KMS-11 (cell line): Measurements from ENCODE around the gene PWP1.
"Not testable (repeated sequence)": the region's sequence is repeated elsewhere in the genome, so short reads cannot be mapped to it uniquely, and the experiment has no call there.

ENCODE experiments used
- H2AFZ ChIP-seq: fragments of 200-600 bp; sonication (generic); 2 replicates; pipeline ENCODE4 v1.6.1; 2016; ENCODE audit warnings: antibody characterized with exemption, mixed run types, low read depth
- H3K27ac ChIP-seq: fragments of 200-600 bp; sonication (generic); 2 replicates; pipeline ENCODE4 v1.6.1; 2016; ENCODE audit warnings: mild to moderate bottlenecking, mixed run types
- H3K27me3 ChIP-seq: fragments of 200-600 bp; sonication (generic); 2 replicates; pipeline ENCODE4 v1.6.1; 2017; ENCODE audit warnings: mild to moderate bottlenecking, low read depth, mixed run types, moderate library complexity; ENCODE audit not compliant: insufficient read depth
- H3K36me3 ChIP-seq: fragments of 200-600 bp; sonication (generic); 2 replicates; pipeline ENCODE4 v1.6.1; 2017; ENCODE audit warnings: mild to moderate bottlenecking, mixed run types; ENCODE audit not compliant: insufficient read depth
- H3K4me1 ChIP-seq: fragments of 200-600 bp; sonication (generic); 2 replicates; pipeline ENCODE4 v1.6.1; 2016; ENCODE audit warnings: mild to moderate bottlenecking, low read depth, mixed run types; ENCODE audit not compliant: poor library complexity, severe bottlenecking
- H3K4me2 ChIP-seq: fragments of 200-600 bp; sonication (generic); 2 replicates; pipeline ENCODE4 v1.7.0; 2016; ENCODE audit warnings: mild to moderate bottlenecking, mixed run types
- H3K4me3 ChIP-seq: fragments of 200-600 bp; sonication (generic); IDR thresholded peaks from 2 replicates; pipeline ENCODE4 v1.6.1; 2017; ENCODE audit warnings: low read depth, low read length, mixed read lengths; ENCODE audit not compliant: insufficient read depth
- H3K79me2 ChIP-seq: fragments of 200-600 bp; sonication (generic); 2 replicates; pipeline ENCODE4 v1.6.1; 2016; ENCODE audit warnings: low read depth, mixed run types; ENCODE audit not compliant: insufficient read depth
- H3K9ac ChIP-seq: fragments of 200-600 bp; sonication (generic); 2 replicates; pipeline ENCODE4 v1.6.1; 2016; ENCODE audit warnings: mild to moderate bottlenecking, mixed run types
- H4K20me1 ChIP-seq: fragments of 200-600 bp; sonication (generic); 2 replicates; pipeline ENCODE4 v1.6.1; 2016; ENCODE audit warnings: mild to moderate bottlenecking, mixed run types; ENCODE audit not compliant: insufficient read depth
- CTCF ChIP-seq: fragments of 200-600 bp; sonication (generic); conservative IDR thresholded peaks from 2 replicates; pipeline ENCODE4 v1.6.1; 2017; ENCODE audit warnings: low read depth, mild to moderate bottlenecking, antibody characterized with exemption, low read length, moderate library complexity, mixed read lengths

Gene PWP1

GRCh38 chr12:107684029-107684795, 1.4 kb upstream of the PWP1 start:
- peaks cover 6% of the 10 kb centered on the region for H3K4me1 ChIP-seq
- H3K9ac ChIP-seq: no peak overlapping the region
- H2AFZ ChIP-seq: peak overlapping the region; percentile 79; the same call in 1 of the 2 replicates
- no peak overlapping the region for H3K4me3 ChIP-seq
- H3K27ac ChIP-seq: peak overlapping the region; percentile 81; the same call in 1 of the 2 replicates
- H3K36me3 ChIP-seq: no peaks in the 10 kb centered on the region
- no peaks in the 10 kb centered on the region for H3K27me3 ChIP-seq
- peaks cover 18% of the 10 kb centered on the region for H3K79me2 ChIP-seq
- no peaks in the 10 kb centered on the region for H4K20me1 ChIP-seq
- H3K4me2 ChIP-seq: peak overlapping the region; percentile 83; the same call in 1 of the 2 replicates
- TF ChIP-seq CTCF: no peak

GRCh38 chr12:107684990-107685359, 624 bp upstream of the PWP1 start:
- H3K4me3 ChIP-seq: no peak overlapping the region
- no peaks in the 10 kb centered on the region for H3K36me3 ChIP-seq
- peaks cover 18% of the 10 kb centered on the region for H3K79me2 ChIP-seq
- H4K20me1 ChIP-seq: no peaks in the 10 kb centered on the region
- no peak for TF ChIP-seq CTCF
- peak overlapping the region; percentile 81 for H3K27ac ChIP-seq
- peak overlapping the region; percentile 79 for H2AFZ ChIP-seq
- H3K27me3 ChIP-seq: no peaks in the 10 kb centered on the region
- peak overlapping the region; percentile 83 for H3K4me2 ChIP-seq
- H3K9ac ChIP-seq: peak overlapping the region; percentile 82
- H3K4me1 ChIP-seq: peaks cover 6% of the 10 kb centered on the region

GRCh38 chr12:107695772-107696171, 10.2 kb downstream of the PWP1 start:
- peak; percentile 31; the same call in 1 of the 2 replicates for TF ChIP-seq CTCF
- not testable (repeated sequence) for H3K27me3 ChIP-seq, H3K4me2 ChIP-seq, H2AFZ ChIP-seq, H3K36me3 ChIP-seq, H3K79me2 ChIP-seq, H4K20me1 ChIP-seq, H3K9ac ChIP-seq, H3K27ac ChIP-seq, H3K4me1 ChIP-seq, H3K4me3 ChIP-seq

- Histone ChIP-seq H3K79me2 (no peaks in the 10 kb centered on the region), H3K4me1 (no peaks in the 10 kb centered on the region), H3K9ac (no peak overlapping the region), H3K27me3 (no peaks in the 10 kb centered on the region), H2AFZ (no peak overlapping the region), H4K20me1 (no peaks in the 10 kb centered on the region), H3K4me2 (no peak overlapping the region), H3K27ac (no peak overlapping the region), H3K4me3 (no peak overlapping the region), H3K36me3 (no peaks in the 10 kb centered on the region)
- no peak for TF ChIP-seq CTCF
Observed at GRCh38 chr12:107702106-107702505, 16.5 kb downstream of the PWP1 start.
